Ectodermal cell (in vitro differentiated cells): ENCODE measurements around the gene TMEM100.

Experiments used
- H3K27ac ChIP-seq: 2 replicates; pipeline ENCODE4 v1.7.0; 2013; ENCODE audit warnings: mild to moderate bottlenecking, low read depth, low read length; ENCODE audit not compliant: insufficient read depth, poor library complexity, severe bottlenecking
- H3K27me3 ChIP-seq: 2 replicates; pipeline ENCODE4 v1.7.0; 2013; ENCODE audit warnings: mild to moderate bottlenecking, low read length; ENCODE audit not compliant: insufficient read depth, control insufficient read depth, poor library complexity, severe bottlenecking
- H3K36me3 ChIP-seq: one replicate; pipeline ENCODE4 v1.7.0; 2013; ENCODE audit warnings: low read length; ENCODE audit not compliant: control insufficient read depth, insufficient read depth
- H3K4me1 ChIP-seq: one replicate; pipeline ENCODE4 v1.7.0; 2013; ENCODE audit warnings: low read length; ENCODE audit not compliant: control insufficient read depth, insufficient read depth
- H3K4me3 ChIP-seq: 2 replicates; pipeline ENCODE4 v1.7.0; 2013; ENCODE audit warnings: low read depth, low read length, control low read depth; ENCODE audit not compliant: insufficient read depth
- H3K9me3 ChIP-seq: 2 replicates; pipeline ENCODE4 v1.7.0; 2013; ENCODE audit warnings: mild to moderate bottlenecking, low read length, moderate library complexity; ENCODE audit not compliant: control insufficient read depth
- WGBS, 2 experiments: methylation state at CpG; one replicate each; pipeline ENCODE4 v1.1.7; 2013; ENCODE audit warnings: missing lambda C conversion rate in 2 of 2; 5-methylcytosine and 5-hydroxymethylcytosine counted together

TMEM100 gene

GRCh38 chr17:55745258-55745657, 22.6 kb upstream of the TMEM100 start:
- no peak overlapping the region for H3K4me3 ChIP-seq
- H3K36me3 ChIP-seq = no peaks in the 10 kb centered on the region
- 80% methylated on average over 1 of the region's 1 CpG; no CpG with 5 or more reads in 1 of the 2 experiments for WGBS, 2 experiments
- H3K9me3 ChIP-seq = no peaks in the 10 kb centered on the region
- H3K4me1 ChIP-seq = no peaks in the 10 kb centered on the region
- no peak overlapping the region for H3K27ac ChIP-seq
- no peaks in the 10 kb centered on the region for H3K27me3 ChIP-seq

GRCh38 chr17:55743103-55743679, 20.5 kb upstream of the TMEM100 start:
- no peak overlapping the region for H3K27ac ChIP-seq
- WGBS, 2 experiments = 85 to 88% methylated on average over 3 of the region's 3 CpGs
- H3K36me3 ChIP-seq = no peaks in the 10 kb centered on the region

GRCh38 chr17:55742272-55743102, 19.8 kb upstream of the TMEM100 start:
- no peaks in the 10 kb centered on the region for H3K36me3 ChIP-seq
- H3K9me3 ChIP-seq = no peaks in the 10 kb centered on the region
- no peak overlapping the region for H3K4me3 ChIP-seq
- H3K27ac ChIP-seq = no peak overlapping the region
- whole genome bisulfite sequencing, 2 experiments = 78 to 86% methylated on average over 11 to 12 of the region's 12 CpGs
- no peaks in the 10 kb centered on the region for H3K4me1 ChIP-seq
- H3K27me3 ChIP-seq = no peaks in the 10 kb centered on the region

More at GRCh38 chr17:55743103-55743679, 20.5 kb upstream of the TMEM100 start:
- no peaks in the 10 kb centered on the region for H3K27me3 ChIP-seq
- H3K9me3 ChIP-seq = no peaks in the 10 kb centered on the region
- H3K4me3 ChIP-seq = no peak overlapping the region
- H3K4me1 ChIP-seq = no peaks in the 10 kb centered on the region

DNA sequence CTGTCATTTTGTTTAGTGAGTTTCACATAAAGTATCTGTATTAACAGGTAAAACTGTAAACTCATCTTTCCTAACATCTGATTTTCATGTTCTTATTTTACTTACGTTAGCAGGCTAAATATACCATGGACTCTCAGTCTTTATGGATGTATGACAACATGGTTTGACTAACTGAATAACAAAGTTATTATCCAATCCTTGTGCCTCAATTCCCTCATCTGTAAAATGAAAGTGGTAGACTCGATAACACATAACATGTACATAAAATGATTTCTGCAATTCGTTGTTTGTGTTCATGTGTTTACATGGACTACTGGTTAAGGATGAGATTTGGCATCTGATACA, 18.7 kb upstream of the TMEM100 start:
- 83 to 100% methylated on average over 1 to 2 of the region's 3 CpGs for WGBS, 2 experiments
- no peak overlapping the region for H3K27ac ChIP-seq
- no peaks in the 10 kb centered on the region for H3K9me3 ChIP-seq
- no peaks in the 10 kb centered on the region for H3K36me3 ChIP-seq
- no peaks in the 10 kb centered on the region for H3K4me1 ChIP-seq
- no peaks in the 10 kb centered on the region for H3K27me3 ChIP-seq
- H3K4me3 ChIP-seq = no peak overlapping the region

DNA sequence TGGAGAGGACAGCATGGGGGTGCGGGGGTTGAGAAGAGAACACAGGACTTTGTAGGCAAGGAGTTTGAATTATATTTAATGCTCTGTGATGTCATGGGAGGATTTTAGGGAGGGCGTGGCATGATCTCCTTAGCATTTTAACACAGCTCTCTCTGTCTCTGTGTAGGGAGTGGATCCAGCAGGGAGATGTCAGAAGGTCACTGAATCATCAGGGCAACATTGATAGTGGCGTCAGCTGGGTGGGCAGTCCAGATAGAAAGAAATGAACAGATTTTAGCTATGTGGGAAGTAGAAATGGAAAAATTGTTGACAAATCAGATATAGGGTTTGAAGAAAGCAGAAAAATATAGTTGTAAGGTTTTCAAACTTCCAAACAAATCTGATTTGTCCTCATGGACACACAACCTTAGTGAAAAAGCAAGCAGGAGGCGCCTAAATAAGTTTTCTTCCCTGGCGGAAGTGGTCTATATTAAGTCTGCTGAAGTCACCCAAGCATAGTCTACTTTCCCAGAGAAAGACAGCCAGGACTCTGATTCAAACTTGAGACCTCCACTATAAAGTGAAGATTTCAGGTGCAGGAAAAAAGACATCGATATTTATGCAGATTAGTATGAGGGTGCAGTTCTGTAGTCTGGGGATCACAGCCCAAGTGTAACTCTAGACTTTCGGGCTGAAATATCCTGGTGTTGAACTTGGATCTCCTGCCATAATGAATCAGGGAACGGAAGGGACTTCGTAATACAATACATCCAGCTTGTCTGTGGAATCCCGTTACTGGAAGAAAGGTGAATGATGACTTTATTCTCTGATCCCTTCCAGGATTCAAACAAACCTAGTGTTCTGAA, 18.1 kb upstream of the TMEM100 start:
- H3K4me3 ChIP-seq = no peak overlapping the region
- no peaks in the 10 kb centered on the region for H3K36me3 ChIP-seq
- no peak overlapping the region for H3K27ac ChIP-seq
- no peaks in the 10 kb centered on the region for H3K4me1 ChIP-seq
- WGBS, 2 experiments = 90 to 91% methylated on average over 10 of the region's 10 CpGs
- H3K9me3 ChIP-seq = no peaks in the 10 kb centered on the region
- H3K27me3 ChIP-seq = no peaks in the 10 kb centered on the region

GRCh38 chr17:55737976-55738501, 15.4 kb upstream of the TMEM100 start:
- H3K9me3 ChIP-seq = no peaks in the 10 kb centered on the region
- H3K4me3 ChIP-seq = no peak overlapping the region
- H3K36me3 ChIP-seq = no peaks in the 10 kb centered on the region
- H3K4me1 ChIP-seq = peaks cover 14% of the 10 kb centered on the region
- H3K27ac ChIP-seq = no peak overlapping the region
- WGBS, 2 experiments = 93 to 94% methylated on average over 4 of the region's 4 CpGs
- no peaks in the 10 kb centered on the region for H3K27me3 ChIP-seq

DNA sequence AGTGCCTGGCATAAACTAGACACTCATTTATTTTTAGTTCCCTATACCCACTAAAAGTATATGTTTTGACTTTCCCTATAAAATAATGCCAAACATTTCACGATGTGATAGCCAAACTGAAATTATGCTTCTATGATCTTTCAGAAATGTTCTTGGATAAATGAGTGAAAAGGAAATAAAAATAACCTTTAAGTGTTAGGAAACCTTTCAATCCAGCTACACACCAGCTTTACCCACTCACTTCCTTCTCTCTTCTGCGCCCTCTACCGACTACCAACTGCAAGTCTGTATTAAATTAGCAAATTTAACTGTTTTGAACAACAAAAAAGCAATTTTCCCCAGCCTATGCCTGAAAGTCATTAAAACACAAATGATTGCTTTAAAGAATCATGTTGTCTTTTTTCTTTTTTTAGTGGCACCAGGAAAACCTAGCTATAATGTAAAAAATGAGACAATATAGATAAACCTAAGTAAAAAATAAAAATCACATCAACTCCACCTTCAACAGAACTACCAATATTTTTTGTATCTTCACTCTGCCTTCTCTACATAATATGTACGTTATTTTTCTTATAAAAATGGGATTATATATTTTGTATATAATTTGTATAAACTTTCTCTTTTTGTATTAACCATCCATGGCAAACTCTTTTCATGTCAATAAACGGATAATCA, 13.2 kb upstream of the TMEM100 start:
- no peaks in the 10 kb centered on the region for H3K36me3 ChIP-seq
- 36 to 38% methylated on average over 3 of the region's 5 CpGs for WGBS, 2 experiments
- H3K27ac ChIP-seq = no peak overlapping the region
- no peaks in the 10 kb centered on the region for H3K9me3 ChIP-seq
- peaks cover 31% of the 10 kb centered on the region for H3K4me1 ChIP-seq
- no peak overlapping the region for H3K4me3 ChIP-seq
- H3K27me3 ChIP-seq = no peaks in the 10 kb centered on the region

DNA sequence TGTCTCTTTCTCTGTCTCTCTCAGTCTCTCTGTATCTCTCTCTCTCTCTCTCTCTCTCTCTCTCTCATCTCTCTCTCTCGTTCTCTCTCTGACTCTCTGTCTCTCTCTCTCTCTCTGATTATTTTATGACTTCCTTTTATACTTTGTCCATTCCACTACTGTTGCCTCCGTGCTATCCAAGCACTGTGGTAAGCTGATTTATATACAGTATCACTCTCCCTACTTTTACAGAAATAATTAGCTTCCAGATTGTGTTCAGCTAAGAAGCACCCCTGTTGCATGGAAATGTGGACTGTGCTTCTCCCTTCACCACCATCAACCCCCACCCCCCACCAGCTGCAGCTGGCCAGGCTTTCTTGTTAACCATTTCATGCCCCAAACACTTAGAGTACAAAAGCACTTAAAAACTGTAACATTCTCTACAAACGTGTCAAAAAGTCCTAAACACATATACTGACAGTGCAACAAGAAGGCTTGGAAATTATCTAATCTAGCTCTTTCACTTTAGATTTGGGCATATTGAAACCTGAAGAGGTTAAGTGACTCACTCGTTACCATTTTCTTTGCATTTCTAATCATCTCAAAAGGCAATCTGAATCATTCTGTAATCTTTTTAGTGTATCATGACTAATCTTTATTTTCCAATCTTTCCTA, 11.6 kb upstream of the TMEM100 start:
- Histone ChIP-seq H3K4me3 (no peak overlapping the region), H3K27me3 (no peaks in the 10 kb centered on the region), H3K27ac (no peak overlapping the region), H3K36me3 (no peaks in the 10 kb centered on the region), H3K4me1 (peaks cover 31% of the 10 kb centered on the region), H3K9me3 (no peaks in the 10 kb centered on the region)
- 31 to 35% methylated on average over 4 of the region's 4 CpGs for WGBS, 2 experiments

DNA sequence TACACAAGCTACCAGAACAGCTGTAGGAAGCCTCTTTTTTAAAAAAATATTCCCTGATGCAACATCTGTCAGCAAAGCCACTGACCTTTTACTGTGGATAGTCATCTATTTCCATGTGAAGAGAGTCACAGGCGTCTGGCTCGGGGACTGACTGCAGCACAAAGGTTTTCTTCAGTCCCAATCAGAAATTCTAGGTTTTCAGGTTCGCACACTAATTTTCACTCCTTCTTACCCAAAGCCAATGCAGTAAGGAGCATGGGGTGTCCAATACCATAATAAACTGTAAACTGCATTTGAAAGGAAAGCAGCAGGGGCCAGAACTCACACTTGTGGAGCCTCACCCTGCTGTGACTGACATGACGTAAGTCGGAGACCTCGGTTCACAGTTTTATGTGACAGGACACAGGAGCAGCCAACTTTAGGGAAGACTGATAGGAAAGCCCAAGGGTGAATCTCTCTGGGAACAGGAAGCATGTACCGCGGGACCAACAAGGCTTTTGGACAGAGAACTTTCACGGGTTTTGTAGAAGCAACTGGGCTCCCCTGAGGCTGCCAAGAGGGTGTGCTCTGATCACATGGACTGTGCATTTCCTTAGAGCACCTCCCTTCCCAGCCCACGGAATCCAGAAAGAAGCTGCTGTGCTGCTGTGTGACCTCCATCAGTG, 9.1 kb upstream of the TMEM100 start:
- no peak overlapping the region for H3K4me3 ChIP-seq
- 24 to 32% methylated on average over 10 of the region's 10 CpGs for WGBS, 2 experiments
- H3K4me1 ChIP-seq = peaks cover 31% of the 10 kb centered on the region

More for the DNA sequence above, 9.1 kb upstream of the TMEM100 start:
- H3K27ac ChIP-seq = no peak overlapping the region
- no peaks in the 10 kb centered on the region for H3K36me3 ChIP-seq
- no peaks in the 10 kb centered on the region for H3K9me3 ChIP-seq
- H3K27me3 ChIP-seq = no peaks in the 10 kb centered on the region
